Skeletal muscle satellite cell (primary cell): ENCODE data around the gene EHF.

Experiments used
- H3K27me3 ChIP-seq: 2 replicates; pipeline ENCODE4 v1.7.0; 2013; ENCODE audit warnings: low read length; ENCODE audit not compliant: control insufficient read depth, insufficient read depth
- H3K36me3 ChIP-seq: 2 replicates; pipeline ENCODE4 v1.7.0; 2013; ENCODE audit warnings: mild to moderate bottlenecking, control low read depth, low read length; ENCODE audit not compliant: insufficient read depth
- H3K4me1 ChIP-seq: 2 replicates; pipeline ENCODE4 v1.7.0; 2013; ENCODE audit warnings: low read length; ENCODE audit not compliant: control insufficient read depth, insufficient read depth
- H3K4me2 ChIP-seq: 2 replicates; pipeline ENCODE4 v1.7.0; 2013; ENCODE audit warnings: mild to moderate bottlenecking, low read length
- H3K4me3 ChIP-seq: 2 replicates; pipeline ENCODE4 v1.7.0; 2013; ENCODE audit warnings: low read length
- H3K9ac ChIP-seq: 2 replicates; pipeline ENCODE4 v1.7.0; 2013; ENCODE audit warnings: mild to moderate bottlenecking, low read depth, low read length, moderate library complexity
- H3K9me3 ChIP-seq: replicated peaks from 2 replicates; pipeline ENCODE4 v1.7.0; 2013; ENCODE audit warnings: mild to moderate bottlenecking, control low read depth, low read length

Gene EHF

DNA sequence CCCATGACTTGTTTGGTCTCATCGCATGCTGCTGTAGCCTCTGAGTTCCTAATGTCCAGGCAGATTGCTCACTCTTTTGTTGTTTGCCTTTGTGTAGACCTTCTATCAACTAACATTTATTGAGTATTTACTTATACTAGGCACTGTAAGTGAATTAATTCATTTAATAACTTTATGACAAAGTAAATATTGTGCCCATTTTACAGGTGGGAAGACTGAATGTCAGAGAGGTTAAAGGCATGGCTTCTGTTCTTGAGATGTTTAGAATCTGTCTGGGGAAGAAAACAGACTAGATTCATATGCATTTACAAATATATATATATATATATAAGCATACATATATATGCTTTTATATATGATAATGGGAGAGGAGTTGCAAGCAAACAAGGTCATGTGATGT is 27.1 kb downstream of the EHF start:
- Histone ChIP-seq H3K9me3 (no peaks in the 10 kb centered on the region), H3K4me1 (peaks cover 23% of the 10 kb centered on the region), H3K27me3 (no peaks in the 10 kb centered on the region), H3K36me3 (no peaks in the 10 kb centered on the region), H3K4me3 (no peak overlapping the region), H3K9ac (no peak overlapping the region), H3K4me2 (no peak overlapping the region)

DNA sequence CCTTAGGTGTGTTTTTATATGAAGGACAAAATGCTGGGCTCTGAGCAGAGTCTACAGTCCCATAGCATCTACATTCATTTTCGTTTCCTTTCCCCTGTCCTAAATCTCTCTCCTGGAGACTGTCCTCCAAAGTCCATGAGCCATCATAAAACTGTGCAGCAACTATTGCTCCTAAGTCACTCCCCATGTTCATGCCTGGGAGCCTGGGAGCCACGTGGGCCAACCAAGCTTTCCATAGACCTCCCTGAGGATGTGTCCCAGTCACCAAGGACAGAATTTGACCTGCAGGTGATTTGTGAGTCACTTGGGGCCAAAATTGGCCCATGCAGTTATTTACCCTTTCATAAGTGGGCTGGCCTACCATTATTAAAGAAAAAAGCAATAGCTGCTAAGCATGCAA is 28.7 kb downstream of the EHF start:
- Histone ChIP-seq H3K36me3 (no peaks in the 10 kb centered on the region), H3K27me3 (no peaks in the 10 kb centered on the region), H3K4me1 (peaks cover 26% of the 10 kb centered on the region), H3K9ac (no peak overlapping the region), H3K4me3 (no peak overlapping the region), H3K9me3 (no peaks in the 10 kb centered on the region), H3K4me2 (no peak overlapping the region)

DNA sequence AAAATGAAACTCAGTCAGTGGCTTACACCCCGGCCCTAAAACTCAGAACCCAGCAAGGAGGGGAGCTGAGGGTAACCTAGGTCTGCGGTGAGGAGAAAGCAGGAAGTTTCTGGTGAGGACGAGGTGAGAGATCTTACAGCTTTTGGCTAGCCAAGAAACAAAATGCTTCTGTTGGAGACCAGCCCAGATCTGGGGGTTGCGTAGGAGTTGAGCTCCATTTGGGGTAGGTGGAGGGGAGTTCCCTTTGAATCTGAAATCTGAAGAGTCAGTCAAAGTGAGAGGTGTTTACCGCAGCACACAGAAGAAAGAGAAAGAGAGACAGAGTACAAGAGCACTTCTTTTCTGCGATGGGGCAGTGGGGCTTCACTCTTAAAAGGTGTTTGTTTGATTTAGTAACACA is 29.6 kb downstream of the EHF start:
- Histone ChIP-seq H3K4me2 (no peak overlapping the region), H3K4me3 (no peak overlapping the region), H3K27me3 (no peaks in the 10 kb centered on the region), H3K4me1 (peaks cover 25% of the 10 kb centered on the region), H3K9me3 (no peaks in the 10 kb centered on the region), H3K9ac (no peak overlapping the region), H3K36me3 (no peaks in the 10 kb centered on the region)

DNA sequence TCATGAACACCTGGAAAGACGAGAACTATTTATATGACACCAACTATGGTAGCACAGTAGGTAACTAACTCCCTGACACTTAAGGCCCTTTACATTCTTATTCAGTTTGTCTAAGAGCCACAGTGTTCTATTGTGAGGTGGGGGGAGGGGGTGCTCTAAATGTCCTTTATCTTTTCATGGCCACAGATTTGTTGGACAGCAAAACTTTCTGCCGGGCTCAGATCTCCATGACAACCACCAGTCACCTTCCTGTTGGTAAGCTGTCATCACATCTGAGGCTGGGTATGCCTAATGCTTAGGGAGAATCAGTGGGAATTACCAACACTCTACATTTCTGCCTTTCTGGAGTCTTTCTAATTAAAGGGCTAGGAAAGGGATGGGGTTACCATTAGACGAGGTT is 30.7 kb downstream of the EHF start:
- Histone ChIP-seq H3K36me3 (no peaks in the 10 kb centered on the region), H3K4me3 (no peak overlapping the region), H3K9ac (no peak overlapping the region), H3K4me2 (no peak overlapping the region), H3K27me3 (no peaks in the 10 kb centered on the region), H3K4me1 (peaks cover 28% of the 10 kb centered on the region), H3K9me3 (no peaks in the 10 kb centered on the region)

DNA sequence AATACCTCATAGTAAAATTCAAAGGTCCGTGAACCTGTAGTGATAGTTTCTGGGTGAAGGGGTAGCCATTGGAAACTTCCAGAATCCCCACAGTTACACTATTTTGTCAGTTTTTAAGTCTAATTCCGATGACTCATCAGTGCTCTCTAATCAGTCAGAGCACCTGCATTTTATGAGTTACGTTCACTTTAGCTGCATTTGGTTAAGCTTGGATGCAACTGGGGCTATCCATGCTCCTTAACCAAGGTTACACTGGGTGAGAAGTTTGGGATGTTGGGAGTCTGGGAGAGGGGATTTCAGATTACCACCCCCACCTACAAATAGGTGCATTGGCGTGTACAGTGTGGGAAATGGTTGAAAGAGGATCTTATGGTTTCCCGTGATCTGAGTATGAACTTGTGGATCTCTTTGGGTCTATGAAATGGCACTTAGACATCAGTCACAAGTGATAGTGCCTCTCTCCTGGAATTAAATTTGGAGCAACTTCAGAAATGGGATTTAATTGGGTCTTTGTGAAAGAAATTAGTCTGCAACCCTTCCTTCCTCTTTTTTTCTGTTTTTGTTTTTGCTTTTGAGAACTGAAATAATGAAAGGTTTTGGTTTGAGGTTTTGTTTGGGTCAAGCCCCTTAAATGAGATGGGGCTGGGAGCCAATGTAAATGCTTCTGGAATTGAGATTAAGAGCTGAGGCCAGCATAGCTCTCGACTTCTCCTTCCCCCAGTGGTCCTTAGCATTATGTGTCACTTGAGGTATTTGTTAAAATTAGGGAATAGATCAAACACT is 31.5 kb downstream of the EHF start:
- Histone ChIP-seq H3K4me1 (peaks cover 28% of the 10 kb centered on the region), H3K9me3 (no peaks in the 10 kb centered on the region), H3K9ac (no peak overlapping the region), H3K4me2 (no peak overlapping the region), H3K27me3 (no peaks in the 10 kb centered on the region), H3K4me3 (no peak overlapping the region), H3K36me3 (no peaks in the 10 kb centered on the region)

DNA sequence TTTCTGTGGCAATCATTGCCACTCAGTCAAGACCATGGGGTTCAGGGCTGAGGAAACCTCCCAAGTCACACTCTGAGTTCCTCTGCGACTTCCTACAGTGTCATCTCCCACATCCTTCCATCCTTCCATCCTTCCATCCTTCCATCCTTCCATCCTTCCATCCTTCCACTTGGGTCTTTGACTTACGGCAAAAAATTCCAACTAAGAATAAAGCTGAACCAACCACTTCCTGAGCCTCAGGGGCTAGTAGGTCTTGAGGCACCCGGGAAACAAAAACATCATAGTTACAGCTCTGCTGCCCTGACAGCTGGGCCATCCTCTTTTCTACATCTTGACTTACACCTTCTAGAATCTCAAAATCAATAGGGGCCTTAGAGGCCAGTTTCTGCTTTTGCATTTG is 32.1 kb downstream of the EHF start:
- no peaks in the 10 kb centered on the region for H3K9me3 ChIP-seq
- peak overlapping the region; percentile 25 for H3K9ac ChIP-seq
- H3K27me3 ChIP-seq: no peaks in the 10 kb centered on the region
- H3K36me3 ChIP-seq: no peaks in the 10 kb centered on the region
- peaks cover 28% of the 10 kb centered on the region for H3K4me1 ChIP-seq
- no peak overlapping the region for H3K4me3 ChIP-seq
- H3K4me2 ChIP-seq: no peak overlapping the region

DNA sequence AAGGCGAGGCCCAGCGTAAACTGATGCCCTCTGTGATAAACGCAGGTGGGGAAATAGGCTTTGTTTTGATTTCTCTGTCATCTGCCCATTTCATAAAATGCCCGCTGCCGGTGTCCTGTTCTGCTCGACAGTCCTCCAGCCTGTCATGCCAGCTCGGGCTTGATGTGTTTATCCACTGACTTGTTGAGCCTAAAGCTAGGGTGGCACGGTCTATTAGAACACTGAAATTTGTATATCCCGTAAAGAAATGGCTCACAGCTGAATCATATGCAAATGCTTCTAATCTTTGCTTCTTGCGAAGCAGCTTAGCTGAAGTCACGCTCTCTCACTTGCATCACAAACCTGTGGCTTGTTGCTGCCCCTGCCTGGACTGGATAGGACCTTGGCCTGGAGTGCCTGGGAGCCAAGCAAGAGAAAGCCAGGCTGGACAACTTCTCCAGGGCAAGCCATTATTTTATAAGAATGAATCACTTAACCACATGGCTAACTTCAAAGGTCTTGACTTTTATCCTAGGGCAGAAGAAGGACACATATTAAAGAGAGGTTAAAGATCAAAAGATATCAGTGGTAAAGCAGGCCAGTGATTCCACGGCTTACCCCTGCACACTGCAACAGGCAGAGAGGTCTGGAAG is 33.1 kb downstream of the EHF start:
- peak overlapping the region; percentile 43 for H3K9ac ChIP-seq
- no peaks in the 10 kb centered on the region for H3K36me3 ChIP-seq
- no peaks in the 10 kb centered on the region for H3K9me3 ChIP-seq
- H3K27me3 ChIP-seq: no peaks in the 10 kb centered on the region
- H3K4me2 ChIP-seq: peak overlapping the region; percentile 39
- no peak overlapping the region for H3K4me3 ChIP-seq
- peaks cover 28% of the 10 kb centered on the region for H3K4me1 ChIP-seq

DNA sequence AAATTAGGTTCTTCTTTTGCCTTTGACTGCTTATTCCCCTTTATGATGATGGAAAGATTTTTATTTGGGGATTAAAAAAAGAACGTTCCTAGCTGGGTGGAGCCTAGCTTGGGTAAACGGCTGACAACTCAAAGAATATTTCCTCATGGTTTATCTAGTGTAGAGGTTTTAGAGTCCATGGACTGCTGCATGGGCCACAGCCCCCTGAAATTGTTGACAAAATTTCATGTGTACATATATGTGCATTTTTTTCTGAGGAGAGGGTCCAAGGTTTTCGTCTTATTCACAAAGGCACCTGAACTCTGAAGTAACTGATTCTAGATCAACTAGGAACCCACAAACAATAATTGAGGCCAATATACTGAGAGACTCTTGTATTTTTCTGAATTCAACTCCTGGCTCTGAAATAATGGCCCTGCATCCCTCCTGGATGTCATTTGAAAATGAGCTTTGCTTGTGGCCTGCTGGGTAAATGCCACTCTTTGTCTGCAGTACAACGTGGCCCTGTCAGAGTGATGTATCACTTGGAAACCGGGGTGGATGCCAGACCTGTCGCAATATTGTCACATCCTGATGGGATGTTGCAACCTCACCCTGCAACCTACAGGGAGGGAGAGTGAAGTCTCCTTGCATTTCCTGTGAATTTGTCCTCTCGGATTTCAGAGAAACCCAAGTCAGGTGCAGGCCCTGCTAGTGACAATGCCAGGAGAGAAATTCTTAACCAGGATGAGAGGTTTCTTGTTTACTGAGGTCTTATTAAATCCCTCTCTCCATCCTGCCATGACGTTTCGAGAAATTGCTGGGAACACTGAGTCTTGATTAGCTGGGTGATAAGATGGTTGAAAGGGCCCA is 33.8 kb downstream of the EHF start:
- Histone ChIP-seq H3K36me3 (no peaks in the 10 kb centered on the region), H3K4me1 (peaks cover 28% of the 10 kb centered on the region), H3K4me2 (peak overlapping the region; percentile 13), H3K9me3 (no peaks in the 10 kb centered on the region), H3K27me3 (no peaks in the 10 kb centered on the region), H3K9ac (peak overlapping the region; percentile 43), H3K4me3 (no peak overlapping the region)

DNA sequence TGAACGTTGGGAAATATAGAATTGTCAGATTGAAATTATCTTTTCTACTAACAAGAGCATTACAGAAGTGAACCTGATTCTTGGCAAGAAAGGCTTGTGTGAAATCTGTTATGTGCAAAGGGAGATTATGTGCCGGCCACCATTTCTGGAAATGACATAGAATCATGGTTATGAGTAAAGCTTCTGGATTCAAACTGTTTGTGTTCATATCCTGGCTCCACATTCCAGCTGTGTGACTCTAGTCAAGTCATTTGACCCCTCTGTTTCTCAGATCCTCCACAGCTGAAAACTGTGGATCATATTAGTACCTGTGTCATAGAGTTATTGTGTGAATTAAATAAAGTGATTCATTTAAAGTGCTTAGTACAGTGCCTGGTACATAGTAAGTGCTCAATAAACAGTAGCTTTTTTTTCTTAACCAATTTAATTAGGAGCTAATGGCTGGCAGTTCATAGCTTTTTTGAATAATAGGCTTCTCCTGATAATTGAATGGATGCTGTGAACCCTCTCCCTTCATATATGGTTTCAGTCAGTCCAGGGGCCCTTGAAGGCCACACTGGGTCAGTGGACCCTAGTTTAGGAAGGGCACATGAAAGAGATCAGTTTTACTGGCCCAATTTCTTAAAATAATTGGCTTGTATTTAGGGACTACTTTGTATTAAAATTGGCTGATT is 34.6 kb downstream of the EHF start:
- Histone ChIP-seq H3K27me3 (no peaks in the 10 kb centered on the region), H3K9ac (peak overlapping the region; percentile 43), H3K4me1 (peaks cover 28% of the 10 kb centered on the region), H3K9me3 (no peaks in the 10 kb centered on the region), H3K4me2 (peak overlapping the region; percentile 13), H3K4me3 (no peak overlapping the region), H3K36me3 (no peaks in the 10 kb centered on the region)

DNA sequence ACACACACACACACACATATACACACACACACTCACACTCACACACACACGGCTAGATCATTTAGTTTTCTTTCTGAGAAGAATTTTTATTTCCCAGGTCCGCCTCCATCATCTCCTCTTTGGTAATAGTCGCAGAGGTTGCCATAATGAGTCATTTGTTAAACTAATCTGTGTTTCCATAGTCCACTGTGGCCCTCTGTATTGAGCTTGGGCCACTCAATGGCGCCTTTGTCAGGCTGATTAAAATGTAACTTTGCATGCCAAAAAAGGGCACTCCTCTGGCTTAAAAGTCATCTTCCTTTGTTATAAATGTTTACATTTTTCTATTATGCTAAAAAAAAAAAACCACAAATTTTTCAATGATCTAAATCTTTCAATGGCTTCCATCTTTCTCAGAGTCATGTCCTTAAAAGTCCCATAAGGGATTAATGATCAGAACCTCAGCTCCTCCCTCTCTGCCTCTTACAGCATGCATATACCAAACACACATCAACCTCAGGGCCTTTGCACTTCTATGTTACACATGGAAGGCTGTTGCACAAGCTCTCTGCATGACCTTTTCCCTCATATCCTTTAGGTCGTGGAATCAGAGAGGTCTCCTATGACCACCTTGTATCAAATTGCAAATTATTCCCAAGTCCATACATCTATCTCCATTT is 35.3 kb downstream of the EHF start:
- H3K27me3 ChIP-seq: no peaks in the 10 kb centered on the region
- H3K4me2 ChIP-seq: no peak overlapping the region
- H3K4me3 ChIP-seq: no peak overlapping the region
- no peak overlapping the region for H3K9ac ChIP-seq
- H3K4me1 ChIP-seq: peaks cover 28% of the 10 kb centered on the region
- no peaks in the 10 kb centered on the region for H3K36me3 ChIP-seq
- H3K9me3 ChIP-seq: no peaks in the 10 kb centered on the region
